HFF-Myc (cell line): Measurements from ENCODE around the gene SLC12A1.

Experiments used
- DNase-seq: peaks from one replicate; pipeline ENCODE4 v3.0.0-alpha.2; 2011; ENCODE audit warnings: low read depth; ENCODE audit errors: extremely low read depth
- H3K4me3 ChIP-seq: replicated peaks from 2 replicates; pipeline ENCODE4 v1.5.1; 2011; ENCODE audit warnings: low read depth, mild to moderate bottlenecking, control low read depth, low read length
- CTCF ChIP-seq: IDR thresholded peaks from 2 replicates; pipeline ENCODE4 v1.5.1; 2012; ENCODE audit warnings: mild to moderate bottlenecking, low read depth, low read length, control low read depth; ENCODE audit errors: missing control alignments

SLC12A1 gene

GRCh38 chr15:48205981-48206380, at the start of gene SLC12A1:
Gene SLC12A1 (plus strand): TSS chr15:48206302. CDS start chr15:48207720, 1,418 bp downstream.
- H3K4me3 ChIP-seq = no peak within 1 kb of the TSS
- TF ChIP-seq CTCF = no peak
- no peak for DNase-seq

GRCh38 chr15:48168616-48169015, 37.5 kb upstream of the SLC12A1 start:
- TF ChIP-seq CTCF = no peak
- H3K4me3 ChIP-seq = no peak overlapping the region
- no peak for DNase-seq

GRCh38 chr15:48170981-48171380, 35.1 kb upstream of the SLC12A1 start:
- no peak for DNase-seq
- H3K4me3 ChIP-seq = no peak overlapping the region
- no peak for TF ChIP-seq CTCF

GRCh38 chr15:48175126-48175525, 31.0 kb upstream of the SLC12A1 start:
- H3K4me3 ChIP-seq = no peak overlapping the region
- TF ChIP-seq CTCF = no peak
- no peak for DNase-seq

GRCh38 chr15:48176112-48176511, 30.0 kb upstream of the SLC12A1 start:
- TF ChIP-seq CTCF = no peak
- peak; percentile 2 for DNase-seq
- H3K4me3 ChIP-seq = no peak overlapping the region

- peak overlapping the region; percentile 57 for H3K4me3 ChIP-seq
- no peak for TF ChIP-seq CTCF
- DNase-seq = no peak
These were observed 29.1 kb upstream of the SLC12A1 start for GRCh38 chr15:48176957-48177356.

- peak overlapping the region; percentile 57 for H3K4me3 ChIP-seq
- peak; percentile 16 for DNase-seq
- no peak for TF ChIP-seq CTCF
These were observed 28.7 kb upstream of the SLC12A1 start for GRCh38 chr15:48177383-48177765.
